ENCODE results near the gene MBD3.

The MBD3 gene

GRCh38 chr19:1567848-1568227 lies 24.8 kb downstream of the MBD3 start:
- ATAC-seq: no peak
- TF ChIP-seq PATZ1 (CRISPR knock-in tag; IDR thresholded peaks at IDR 0.05; ENCODE audit: borderline replicate concordance): no peak
- TF ChIP-seq BACH2 (CRISPR knock-in tag; IDR thresholded peaks at IDR 0.05; ENCODE audit: borderline replicate concordance): no peak
- no peak for TF ChIP-seq TSHZ2 (CRISPR knock-in tag; IDR thresholded peaks at IDR 0.05)
- no peak for TF ChIP-seq TOX (CRISPR knock-in tag; IDR thresholded peaks at IDR 0.05; ENCODE audit: borderline replicate concordance)
- TF ChIP-seq CSRNP3 (CRISPR knock-in tag; IDR thresholded peaks at IDR 0.05): no peak
- no peak for TF ChIP-seq RARB (CRISPR knock-in tag; IDR thresholded peaks at IDR 0.05)
- no peak for TF ChIP-seq CSDC2 (CRISPR knock-in tag; IDR thresholded peaks at IDR 0.05)
- no peak for TF ChIP-seq PPARA (CRISPR knock-in tag; IDR thresholded peaks at IDR 0.05; ENCODE audit: borderline replicate concordance)
- TF ChIP-seq TCF4 (CRISPR knock-in tag; IDR thresholded peaks at IDR 0.05; ENCODE audit: borderline replicate concordance): no peak
- no peak for TF ChIP-seq OSR1 (CRISPR knock-in tag; IDR thresholded peaks at IDR 0.05)
- TF ChIP-seq SNAI2 (CRISPR knock-in tag; IDR thresholded peaks at IDR 0.05): no peak
- no peak for TF ChIP-seq ARNTL (CRISPR knock-in tag; IDR thresholded peaks at IDR 0.05; ENCODE audit: borderline replicate concordance, low read depth)
- no peak for TF ChIP-seq CREB5 (CRISPR knock-in tag; IDR thresholded peaks at IDR 0.05; ENCODE audit: low read depth)
- TF ChIP-seq POU6F1 (CRISPR knock-in tag; IDR thresholded peaks at IDR 0.05; ENCODE audit: borderline replicate concordance, low read depth): no peak
- no peak for TF ChIP-seq ZNF8 (CRISPR knock-in tag; IDR thresholded peaks at IDR 0.05)

GRCh38 chr19:1567116-1567847 lies 25.4 kb downstream of the MBD3 start:
- no peak for TF ChIP-seq ESRRG (CRISPR knock-in tag; IDR thresholded peaks at IDR 0.05)
- no peak for TF ChIP-seq ZFP30 (CRISPR knock-in tag; IDR thresholded peaks at IDR 0.05)
- TF ChIP-seq GLIS3 (CRISPR knock-in tag; IDR thresholded peaks at IDR 0.05): no peak
- ATAC-seq: no peak; the same call in 2 of the 3 replicates

- peak; percentile 96 for ATAC-seq
- no peak for TF ChIP-seq ZFP30 (CRISPR knock-in tag; IDR thresholded peaks at IDR 0.05)
- no peak for TF ChIP-seq ESRRG (CRISPR knock-in tag; IDR thresholded peaks at IDR 0.05)
- TF ChIP-seq ISL1 (CRISPR knock-in tag; IDR thresholded peaks at IDR 0.05): no peak
- TF ChIP-seq CSRNP3 (CRISPR knock-in tag; IDR thresholded peaks at IDR 0.05): no peak
- no peak for TF ChIP-seq POU6F1 (CRISPR knock-in tag; IDR thresholded peaks at IDR 0.05; ENCODE audit: borderline replicate concordance, low read depth)
- TF ChIP-seq ZNF8 (CRISPR knock-in tag; IDR thresholded peaks at IDR 0.05): no peak
- no peak for TF ChIP-seq GLIS3 (CRISPR knock-in tag; IDR thresholded peaks at IDR 0.05)
- TF ChIP-seq TSHZ2 (CRISPR knock-in tag; IDR thresholded peaks at IDR 0.05): no peak
- TF ChIP-seq ARNTL (CRISPR knock-in tag; IDR thresholded peaks at IDR 0.05; ENCODE audit: borderline replicate concordance, low read depth): no peak
These were observed 26.1 kb downstream of the MBD3 start for GRCh38 chr19:1566392-1567115.
